HG03159 (cell line): ENCODE data around the gene TEX13C.
A peak's percentile ranks its signal among the peaks of the same experiment; 100 is the strongest.
"Not testable (repeated sequence)": the region's sequence is repeated elsewhere in the genome, so short reads cannot be mapped to it uniquely, and the experiment has no call there.

ENCODE experiments used
- ATAC-seq: cut with Tn5 transposase; IDR thresholded peaks from one replicate; pipeline ENCODE4 v1.9.1; 2021; ENCODE audit warnings: mild to moderate bottlenecking, moderate library complexity; ENCODE audit not compliant: unreplicated experiment

TEX13C gene

GRCh38 chrX:125319646-125320521 is at the start of gene TEX13C:
Gene TEX13C, plus strand, starts transcription at chrX:125319871. Its CDS starts 249 bp downstream, at chrX:125320120.
- no peak for ATAC-seq

- no peak for ATAC-seq
Measured at GRCh38 chrX:125287282-125287681, 32.4 kb upstream of the TEX13C start.

- no peak for ATAC-seq
Measured at GRCh38 chrX:125288343-125288742, 31.3 kb upstream of the TEX13C start.

- ATAC-seq, result no peak
Measured at GRCh38 chrX:125289209-125289608, 30.5 kb upstream of the TEX13C start.

GRCh38 chrX:125289920-125290319 is 29.8 kb upstream of the TEX13C start:
- no peak for ATAC-seq

- ATAC-seq, result no peak
Measured at GRCh38 chrX:125291124-125291523, 28.5 kb upstream of the TEX13C start.

GRCh38 chrX:125293850-125294780 is 25.6 kb upstream of the TEX13C start:
- ATAC-seq, result peak; percentile 49

- ATAC-seq, result peak; percentile 85
Measured at GRCh38 chrX:125295337-125295736, 24.3 kb upstream of the TEX13C start.

GRCh38 chrX:125298871-125299270 is 20.8 kb upstream of the TEX13C start:
- no peak for ATAC-seq

GRCh38 chrX:125306335-125306866 is 13.3 kb upstream of the TEX13C start:
- no peak for ATAC-seq

- ATAC-seq, result no peak
Measured at GRCh38 chrX:125308653-125309052, 11.0 kb upstream of the TEX13C start.

GRCh38 chrX:125319166-125319565 is 505 bp upstream of the TEX13C start:
- not testable (repeated sequence) for ATAC-seq

GRCh38 chrX:125322431-125322830 is 2.8 kb downstream of the TEX13C start:
- no peak for ATAC-seq

- ATAC-seq, result no peak
Measured at GRCh38 chrX:125326599-125326998, 6.9 kb downstream of the TEX13C start.

GRCh38 chrX:125327891-125328290 is 8.2 kb downstream of the TEX13C start:
- ATAC-seq, result no peak

GRCh38 chrX:125333583-125333982 is 13.9 kb downstream of the TEX13C start:
- no peak for ATAC-seq

- no peak for ATAC-seq
Measured at GRCh38 chrX:125340490-125340889, 20.8 kb downstream of the TEX13C start.

GRCh38 chrX:125374169-125374568 is 54.5 kb downstream of the TEX13C start:
- no peak for ATAC-seq
